Measurements from ENCODE around the gene HSH2D.

GRCh38 chr19:16106121-16106520 is 37.4 kb upstream of the HSH2D start:
- TF ChIP-seq GATA2 (IDR thresholded peaks at IDR 0.05; ENCODE audit: low read depth, low read length): no peak
- no peak for TF ChIP-seq GATA3 (IDR thresholded peaks at IDR 0.05; ENCODE audit: low read depth, low read length)

All from SH-SY5Y (cell line).